Mesodermal cell (in vitro differentiated cells): ENCODE results near the gene DPF3.

ENCODE experiments used
- H3K27ac ChIP-seq: 2 replicates; pipeline ENCODE4 v1.7.0; 2013; ENCODE audit warnings: mild to moderate bottlenecking, low read depth, low read length, moderate library complexity; ENCODE audit not compliant: severe bottlenecking
- H3K36me3 ChIP-seq: 2 replicates; pipeline ENCODE4 v1.7.1; 2013; ENCODE audit warnings: mild to moderate bottlenecking, low read length, moderate library complexity; ENCODE audit not compliant: control insufficient read depth, insufficient read depth
- H3K4me1 ChIP-seq: one replicate; pipeline ENCODE4 v1.7.1; 2013; ENCODE audit warnings: mild to moderate bottlenecking, low read length; ENCODE audit not compliant: insufficient read depth, control insufficient read depth, poor library complexity, severe bottlenecking
- H3K4me3 ChIP-seq: 2 replicates; pipeline ENCODE4 v1.7.0; 2013; ENCODE audit warnings: low read length, control low read depth, mild to moderate bottlenecking; ENCODE audit not compliant: insufficient read depth, poor library complexity, severe bottlenecking; ENCODE audit errors: extremely low read depth
- H3K9me3 ChIP-seq: 2 replicates; pipeline ENCODE4 v1.7.1; 2013; ENCODE audit warnings: mild to moderate bottlenecking, low read length, moderate library complexity; ENCODE audit not compliant: control insufficient read depth
- WGBS, 2 experiments: methylation state at CpG; one replicate each; pipeline ENCODE4 v1.1.5; 2013; ENCODE audit warnings: missing lambda C conversion rate in 2 of 2; ENCODE audit not compliant: insufficient coverage in 2 of 2; 5-methylcytosine and 5-hydroxymethylcytosine counted together

The DPF3 gene

DNA sequence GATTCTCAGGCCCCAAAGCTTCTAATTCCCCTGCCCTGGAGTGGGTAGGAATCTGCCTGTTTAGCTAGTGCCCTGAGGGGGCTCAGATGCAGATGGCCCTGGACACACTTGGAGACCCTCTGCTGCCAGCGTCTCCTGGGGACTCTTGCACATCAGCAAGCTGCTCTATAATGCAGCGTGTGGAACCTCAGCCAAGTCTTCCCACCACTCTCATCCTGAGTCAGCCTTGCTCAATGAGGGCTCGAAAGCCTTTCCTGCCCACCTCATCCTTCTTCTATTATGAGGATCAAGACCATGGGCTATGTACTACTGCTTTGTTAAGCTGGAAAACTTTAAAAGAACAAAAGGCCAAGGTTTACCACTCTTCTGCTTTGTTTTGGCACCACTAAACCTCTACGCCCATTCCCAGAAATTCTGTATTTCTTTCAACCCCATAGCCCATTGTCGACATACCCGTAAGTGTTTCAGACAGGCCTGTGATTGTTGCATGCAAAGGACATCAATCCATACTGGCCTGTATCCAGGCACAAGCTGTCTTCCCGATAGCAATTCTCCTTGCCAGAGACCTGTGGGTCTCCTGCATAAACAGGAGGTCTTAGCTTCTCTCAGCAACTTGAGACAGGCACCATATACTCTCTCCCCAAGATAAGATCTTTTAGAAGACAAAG, 246.9 kb downstream of the DPF3 start:
- peaks cover 57% of the 10 kb centered on the region for H3K4me1 ChIP-seq
- H3K9me3 ChIP-seq, result peaks cover 4% of the 10 kb centered on the region
- 92 to 94% methylated on average over 6 to 7 of the region's 7 CpGs for WGBS, 2 experiments
- H3K4me3 ChIP-seq, result no peak overlapping the region
- no peak overlapping the region for H3K27ac ChIP-seq
- H3K36me3 ChIP-seq, result no peaks in the 10 kb centered on the region

- Histone ChIP-seq H3K4me3 (no peak overlapping the region), H3K9me3 (peaks cover 14% of the 10 kb centered on the region), H3K4me1 (peaks cover 46% of the 10 kb centered on the region), H3K27ac (no peak overlapping the region), H3K36me3 (no peaks in the 10 kb centered on the region)
- 91 to 98% methylated on average over 4 to 5 of the region's 5 CpGs for WGBS, 2 experiments
Observed at GRCh38 chr14:72645706-72646105, 248.2 kb downstream of the DPF3 start.

- no peaks in the 10 kb centered on the region for H3K36me3 ChIP-seq
- no peak overlapping the region for H3K27ac ChIP-seq
- 25 to 80% methylated on average over 1 to 2 of the region's 4 CpGs for WGBS, 2 experiments
Observed at GRCh38 chr14:72644758-72645489, 249.0 kb downstream of the DPF3 start.

GRCh38 chr14:72644038-72644437, 249.9 kb downstream of the DPF3 start:
- Histone ChIP-seq H3K4me1 (peaks cover 34% of the 10 kb centered on the region), H3K27ac (no peak overlapping the region)
- WGBS, 2 experiments, result 85 to 88% methylated on average over 5 to 6 of the region's 6 CpGs

More at GRCh38 chr14:72644758-72645489, 249.0 kb downstream of the DPF3 start:
- H3K4me1 ChIP-seq, result peaks cover 42% of the 10 kb centered on the region
- no peak overlapping the region for H3K4me3 ChIP-seq
- peaks cover 14% of the 10 kb centered on the region for H3K9me3 ChIP-seq

GRCh38 chr14:72643317-72643801, 250.5 kb downstream of the DPF3 start:
- 77 to 88% methylated on average over 2 to 5 of the region's 5 CpGs for WGBS, 2 experiments
- H3K27ac ChIP-seq, result peak overlapping the region; percentile 72
- H3K36me3 ChIP-seq, result no peaks in the 10 kb centered on the region
- H3K4me3 ChIP-seq, result no peak overlapping the region
- peaks cover 34% of the 10 kb centered on the region for H3K4me1 ChIP-seq
- peaks cover 22% of the 10 kb centered on the region for H3K9me3 ChIP-seq

More at GRCh38 chr14:72644038-72644437, 249.9 kb downstream of the DPF3 start:
- Histone ChIP-seq H3K4me3 (no peak overlapping the region), H3K9me3 (peaks cover 20% of the 10 kb centered on the region), H3K36me3 (no peaks in the 10 kb centered on the region)

- Histone ChIP-seq H3K4me1 (peaks cover 20% of the 10 kb centered on the region), H3K9me3 (peaks cover 22% of the 10 kb centered on the region), H3K27ac (no peak overlapping the region), H3K4me3 (no peak overlapping the region), H3K36me3 (no peaks in the 10 kb centered on the region)
- 91 to 94% methylated on average over 6 to 8 of the region's 8 CpGs for WGBS, 2 experiments
Observed at GRCh38 chr14:72640911-72641485, 252.9 kb downstream of the DPF3 start.

GRCh38 chr14:72638021-72638420, 255.9 kb downstream of the DPF3 start:
- Histone ChIP-seq H3K9me3 (peaks cover 22% of the 10 kb centered on the region), H3K27ac (peak overlapping the region; percentile 68)
- 83% methylated on average over 2 to 3 of the region's 3 CpGs for WGBS, 2 experiments

DNA sequence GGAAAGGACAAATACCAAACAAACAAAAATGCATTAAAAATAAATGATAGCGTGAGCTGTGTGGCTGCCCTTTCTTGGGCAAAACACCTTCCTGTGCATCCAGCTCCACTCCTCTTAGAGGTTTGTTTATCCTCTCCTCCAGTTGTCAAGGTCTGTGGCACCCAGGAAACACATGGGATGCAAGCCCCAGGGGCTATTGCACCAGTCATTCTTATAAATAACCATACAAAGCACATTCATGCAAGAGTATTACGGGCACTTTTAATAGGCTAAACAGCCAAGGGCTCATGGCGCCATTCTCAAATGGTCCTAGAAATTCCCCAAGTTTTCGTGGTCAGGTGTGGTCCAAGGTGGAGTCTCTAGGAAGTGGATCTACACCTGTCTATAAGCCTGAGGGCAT, 257.0 kb downstream of the DPF3 start:
- 92 to 96% methylated on average over 3 to 4 of the region's 4 CpGs for WGBS, 2 experiments
- H3K27ac ChIP-seq, result no peak overlapping the region

More at GRCh38 chr14:72638021-72638420, 255.9 kb downstream of the DPF3 start:
- Histone ChIP-seq H3K4me3 (no peak overlapping the region), H3K36me3 (no peaks in the 10 kb centered on the region), H3K4me1 (peaks cover 7% of the 10 kb centered on the region)

GRCh38 chr14:72636094-72636493, 257.8 kb downstream of the DPF3 start:
- no peak overlapping the region for H3K4me3 ChIP-seq
- peaks cover 9% of the 10 kb centered on the region for H3K9me3 ChIP-seq
- no peaks in the 10 kb centered on the region for H3K36me3 ChIP-seq
- peaks cover 4% of the 10 kb centered on the region for H3K4me1 ChIP-seq
- no peak overlapping the region for H3K27ac ChIP-seq
- WGBS, 2 experiments, result no CpG with 5 or more reads among the region's 1 CpG

More for the DNA sequence above, 257.0 kb downstream of the DPF3 start:
- H3K4me1 ChIP-seq, result peaks cover 4% of the 10 kb centered on the region
- H3K36me3 ChIP-seq, result no peaks in the 10 kb centered on the region
- no peak overlapping the region for H3K4me3 ChIP-seq
- peaks cover 16% of the 10 kb centered on the region for H3K9me3 ChIP-seq

DNA sequence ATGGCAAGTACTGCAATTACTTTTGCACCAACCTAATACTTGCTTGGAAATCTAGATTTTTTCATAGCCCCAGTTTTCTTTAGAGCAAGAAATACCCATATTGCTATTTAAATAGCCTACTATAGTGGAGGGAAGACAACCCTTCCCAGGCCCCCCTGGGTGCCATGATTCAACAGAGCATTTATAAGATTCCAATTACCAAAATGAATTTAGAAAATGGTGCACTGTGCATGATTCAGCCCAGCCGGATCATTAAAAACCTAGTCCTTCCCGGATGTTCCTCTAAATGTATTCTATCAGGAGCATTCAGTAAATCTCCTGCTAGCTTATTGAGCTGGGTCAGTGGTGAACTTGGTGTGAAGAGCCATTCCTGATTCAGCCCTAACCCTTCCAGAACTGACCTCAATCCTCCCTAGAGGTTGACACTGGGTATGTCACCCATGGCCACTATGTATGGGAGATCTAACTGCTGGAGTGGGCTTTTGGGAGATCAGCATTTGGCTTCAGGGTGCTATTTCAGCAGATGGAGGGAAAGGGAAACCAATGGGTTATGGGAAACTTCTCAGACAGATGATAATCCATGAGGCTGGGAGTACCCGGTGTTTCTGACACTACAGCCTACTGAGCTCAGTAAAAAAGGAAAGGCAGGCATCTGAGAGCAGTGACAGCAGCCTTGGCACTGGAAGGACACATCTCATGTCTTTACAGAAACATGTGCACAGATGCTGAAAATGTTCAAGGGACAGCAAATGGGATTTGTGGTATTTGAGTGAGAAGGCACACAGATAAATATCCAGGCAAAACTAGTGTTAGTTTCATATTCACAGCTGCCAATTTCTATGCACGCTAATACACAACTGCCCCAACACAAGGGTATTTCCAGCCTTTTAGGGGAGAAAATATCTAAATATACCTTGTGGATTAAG, 258.9 kb downstream of the DPF3 start:
- Histone ChIP-seq H3K9me3 (peaks cover 7% of the 10 kb centered on the region), H3K36me3 (no peaks in the 10 kb centered on the region), H3K4me1 (peaks cover 4% of the 10 kb centered on the region), H3K4me3 (no peak overlapping the region), H3K27ac (no peak overlapping the region)
- WGBS, 2 experiments, result 90 to 93% methylated on average over 2 to 3 of the region's 4 CpGs
